SJSA1 (cell line): ENCODE results near the gene LRRC4C. TPM values are rescaled to one million over a fixed set of nuclear protein-coding genes. Genes with fewer than 3 reads are reported as not detected.

Experiments used
- DNase-seq, 2 experiments: peaks; one replicate each; pipeline ENCODE4 v3.0.0-alpha.2; 2015 to 2020; ENCODE audit warnings: low spot score in 2 of 2, low read depth in 1 of 2
- H3K27ac ChIP-seq: fragments of 250-450 bp; sonication (Bioruptor Pico); 2 replicates; pipeline ENCODE4 v1.5.1; 2020; ENCODE audit warnings: mild to moderate bottlenecking, moderate library complexity
- H3K27me3 ChIP-seq: fragments of 250-450 bp; sonication (Bioruptor Pico); replicated peaks from 2 replicates; pipeline ENCODE4 v1.5.1; 2020; ENCODE audit warnings: mild to moderate bottlenecking, moderate library complexity
- H3K36me3 ChIP-seq: fragments of 250-450 bp; sonication (Bioruptor Pico); 2 replicates; pipeline ENCODE4 v1.5.1; 2020; ENCODE audit warnings: mild to moderate bottlenecking
- H3K4me1 ChIP-seq: fragments of 250-450 bp; sonication (Bioruptor Pico); replicated peaks from 2 replicates; pipeline ENCODE4 v1.6.1; 2021; ENCODE audit warnings: mild to moderate bottlenecking
- H3K4me3 ChIP-seq: fragments of 250-450 bp; sonication (Bioruptor Pico); 2 replicates; pipeline ENCODE4 v1.5.1; 2020; ENCODE audit warnings: mild to moderate bottlenecking
- H3K9me3 ChIP-seq: fragments of 250-450 bp; sonication (Bioruptor Pico); replicated peaks from 2 replicates; pipeline ENCODE4 v1.5.1; 2020; ENCODE audit warnings: mild to moderate bottlenecking
- total RNA-seq: library from RNA; depleted of rRNA; stranded (reverse); fragments of >200 nt; shearing (Covaris generic); gene quantifications from 2 replicates; pipeline ENCODE4 v1.2.3, GENCODE V29; 2014

Gene LRRC4C
- total RNA-seq, 1 experiment from 2014 or later: not detected

- Histone ChIP-seq H3K4me3 (no peak overlapping the region), H3K4me1 (no peaks in the 10 kb centered on the region), H3K9me3 (no peaks in the 10 kb centered on the region), H3K27ac (no peak overlapping the region), H3K36me3 (no peaks in the 10 kb centered on the region), H3K27me3 (no peaks in the 10 kb centered on the region)
- DNase-seq: no peak
These were observed 742.9 kb downstream of the LRRC4C start for GRCh38 chr11:40716344-40717130.

- Histone ChIP-seq H3K27me3 (no peaks in the 10 kb centered on the region), H3K4me1 (no peaks in the 10 kb centered on the region), H3K9me3 (no peaks in the 10 kb centered on the region), H3K36me3 (no peaks in the 10 kb centered on the region), H3K4me3 (no peak overlapping the region), H3K27ac (no peak overlapping the region)
- no peak for DNase-seq
These were observed 746.4 kb downstream of the LRRC4C start for GRCh38 chr11:40713083-40713482.

- Histone ChIP-seq H3K9me3 (no peaks in the 10 kb centered on the region), H3K27ac (no peak overlapping the region), H3K4me1 (no peaks in the 10 kb centered on the region), H3K27me3 (no peaks in the 10 kb centered on the region), H3K36me3 (no peaks in the 10 kb centered on the region), H3K4me3 (no peak overlapping the region)
- DNase-seq: no peak
These were observed 758.4 kb downstream of the LRRC4C start for GRCh38 chr11:40701027-40701426.

- Histone ChIP-seq H3K27ac (no peak overlapping the region), H3K36me3 (no peaks in the 10 kb centered on the region), H3K4me1 (no peaks in the 10 kb centered on the region), H3K4me3 (no peak overlapping the region), H3K27me3 (no peaks in the 10 kb centered on the region), H3K9me3 (no peaks in the 10 kb centered on the region)
- DNase-seq: no peak
These were observed 769.6 kb downstream of the LRRC4C start for GRCh38 chr11:40689823-40690222.

- Histone ChIP-seq H3K4me3 (no peak overlapping the region), H3K9me3 (no peaks in the 10 kb centered on the region), H3K27ac (no peak overlapping the region), H3K27me3 (no peaks in the 10 kb centered on the region), H3K4me1 (no peaks in the 10 kb centered on the region), H3K36me3 (no peaks in the 10 kb centered on the region)
- no peak for DNase-seq
These were observed 771.1 kb downstream of the LRRC4C start for GRCh38 chr11:40688369-40688768.

- Histone ChIP-seq H3K36me3 (no peaks in the 10 kb centered on the region), H3K4me1 (no peaks in the 10 kb centered on the region), H3K27me3 (no peaks in the 10 kb centered on the region), H3K9me3 (no peaks in the 10 kb centered on the region), H3K4me3 (no peak overlapping the region), H3K27ac (no peak overlapping the region)
- no peak for DNase-seq
These were observed 772.7 kb downstream of the LRRC4C start for GRCh38 chr11:40686765-40687164.

GRCh38 chr11:40683010-40683409, 776.4 kb downstream of the LRRC4C start:
- no peaks in the 10 kb centered on the region for H3K27me3 ChIP-seq
- H3K27ac ChIP-seq: no peak overlapping the region
- H3K4me3 ChIP-seq: no peak overlapping the region
- no peaks in the 10 kb centered on the region for H3K36me3 ChIP-seq
- no peaks in the 10 kb centered on the region for H3K4me1 ChIP-seq
- no peaks in the 10 kb centered on the region for H3K9me3 ChIP-seq
- DNase-seq: no peak

- H3K27ac ChIP-seq: no peak overlapping the region
- DNase-seq: no peak
- H3K4me1 ChIP-seq: no peaks in the 10 kb centered on the region
- no peaks in the 10 kb centered on the region for H3K27me3 ChIP-seq
- no peaks in the 10 kb centered on the region for H3K36me3 ChIP-seq
- H3K4me3 ChIP-seq: no peak overlapping the region
- no peaks in the 10 kb centered on the region for H3K9me3 ChIP-seq
These were observed 780.2 kb downstream of the LRRC4C start for GRCh38 chr11:40679276-40679675.

GRCh38 chr11:40647295-40647694, 812.2 kb downstream of the LRRC4C start:
- Histone ChIP-seq H3K4me1 (no peaks in the 10 kb centered on the region), H3K27me3 (no peaks in the 10 kb centered on the region), H3K4me3 (no peak overlapping the region), H3K36me3 (no peaks in the 10 kb centered on the region), H3K9me3 (peaks cover 5% of the 10 kb centered on the region; the same call in 1 of the 2 replicates), H3K27ac (no peak overlapping the region)
- DNase-seq: no peak

- no peak for DNase-seq
- Histone ChIP-seq H3K9me3 (no peaks in the 10 kb centered on the region), H3K4me3 (no peak overlapping the region), H3K27me3 (no peaks in the 10 kb centered on the region), H3K36me3 (no peaks in the 10 kb centered on the region), H3K4me1 (no peaks in the 10 kb centered on the region), H3K27ac (no peak overlapping the region)
These were observed 817.2 kb downstream of the LRRC4C start for GRCh38 chr11:40642284-40642683.

GRCh38 chr11:40619654-40620053, 839.8 kb downstream of the LRRC4C start:
- no peaks in the 10 kb centered on the region for H3K9me3 ChIP-seq
- H3K4me1 ChIP-seq: no peaks in the 10 kb centered on the region
- H3K27me3 ChIP-seq: no peaks in the 10 kb centered on the region
- H3K27ac ChIP-seq: no peak overlapping the region
- no peaks in the 10 kb centered on the region for H3K36me3 ChIP-seq
- H3K4me3 ChIP-seq: no peak overlapping the region
- DNase-seq: no peak

GRCh38 chr11:40606800-40607199, 852.7 kb downstream of the LRRC4C start:
- H3K4me3 ChIP-seq: no peak overlapping the region
- H3K36me3 ChIP-seq: no peaks in the 10 kb centered on the region
- H3K27me3 ChIP-seq: no peaks in the 10 kb centered on the region
- no peak overlapping the region for H3K27ac ChIP-seq
- peaks cover 2% of the 10 kb centered on the region; the same call in 1 of the 2 replicates for H3K9me3 ChIP-seq
- DNase-seq: no peak
- no peaks in the 10 kb centered on the region for H3K4me1 ChIP-seq

- Histone ChIP-seq H3K27ac (no peak overlapping the region), H3K27me3 (no peaks in the 10 kb centered on the region), H3K9me3 (peaks cover 2% of the 10 kb centered on the region; the same call in 1 of the 2 replicates), H3K4me1 (no peaks in the 10 kb centered on the region), H3K36me3 (no peaks in the 10 kb centered on the region), H3K4me3 (no peak overlapping the region)
- DNase-seq: no peak
These were observed 856.4 kb downstream of the LRRC4C start for GRCh38 chr11:40602866-40603552.

GRCh38 chr11:40597546-40598113, 861.8 kb downstream of the LRRC4C start:
- no peaks in the 10 kb centered on the region for H3K4me1 ChIP-seq
- no peak overlapping the region for H3K4me3 ChIP-seq
- no peak overlapping the region for H3K27ac ChIP-seq
- H3K27me3 ChIP-seq: no peaks in the 10 kb centered on the region
- no peaks in the 10 kb centered on the region for H3K9me3 ChIP-seq
- DNase-seq: no peak
- H3K36me3 ChIP-seq: no peaks in the 10 kb centered on the region
